ENCODE results near the gene ANP32D. TPM values are rescaled to one million over a fixed set of nuclear protein-coding genes. Genes with fewer than 3 reads are reported as not detected.

ANP32D gene
- total RNA-seq, 1 donor from 2014 or later = not detected

Other genes with a start within 250 kb of the ANP32D start
- gene ZNF641, start 121.6 kb upstream of the ANP32D start, total RNA-seq = 6.7 and 7.6 TPM in 2 replicates
- gene C12orf54, start 9.9 kb downstream of the ANP32D start, total RNA-seq = not detected in 2 replicates
- gene OR8S1, start 53.1 kb downstream of the ANP32D start, total RNA-seq = not detected in 2 replicates
- gene LALBA, start 97.5 kb downstream of the ANP32D start, total RNA-seq = not detected in 2 replicates
- 61.3 and 66.5 TPM in 2 replicates for gene KANSL2, start 209.7 kb downstream of the ANP32D start, total RNA-seq
- 68.7 and 70.9 TPM in 2 replicates for gene CCNT1, start 244.1 kb downstream of the ANP32D start, total RNA-seq